GM18517 (cell line): ENCODE results near the gene SBNO2.

Experiments
- ATAC-seq: cut with Tn5 transposase; IDR thresholded peaks from one replicate; pipeline ENCODE4 v1.9.1; 2021; ENCODE audit warnings: mild to moderate bottlenecking, moderate library complexity; ENCODE audit not compliant: unreplicated experiment

SBNO2 gene

DNA sequence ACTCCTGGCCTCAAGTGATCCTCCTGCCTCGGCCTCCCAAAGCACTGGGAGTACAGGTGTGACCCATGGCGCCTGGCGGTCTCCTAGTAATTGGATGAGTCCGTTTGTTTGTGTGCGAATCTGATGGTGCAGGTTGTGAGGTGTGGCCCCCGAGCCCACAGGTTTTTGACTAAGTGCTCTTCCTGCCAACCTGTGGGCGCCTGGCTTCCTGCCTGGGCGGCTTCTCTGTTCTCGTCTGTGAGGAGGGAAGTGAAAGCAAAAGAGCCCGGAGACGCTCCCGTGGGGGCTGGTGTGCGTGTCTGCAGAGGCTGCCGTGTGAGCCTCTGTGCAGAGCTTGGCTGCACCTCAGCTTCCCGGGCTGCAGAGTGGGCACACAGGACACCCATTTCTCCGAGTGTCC lies 97.1 kb downstream of the SBNO2 start:
- ATAC-seq, result peak; percentile 55

DNA sequence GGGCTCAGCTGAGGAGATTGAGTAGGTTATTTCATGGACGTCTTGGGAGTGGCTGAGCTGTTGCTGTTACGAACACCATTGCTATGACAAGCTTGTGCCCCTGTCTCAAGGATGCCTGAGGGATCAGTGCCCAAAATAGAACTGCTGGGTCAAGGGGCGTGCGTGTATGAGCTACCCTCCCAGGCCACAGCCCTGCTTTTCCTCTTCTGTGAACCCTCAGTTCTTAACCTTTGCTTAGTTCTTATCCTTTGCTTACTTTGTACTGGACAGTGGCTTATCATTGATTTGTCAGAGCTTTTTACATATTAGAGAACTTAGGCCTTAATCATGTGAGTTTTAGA lies 98.1 kb downstream of the SBNO2 start:
- ATAC-seq, result no peak

DNA sequence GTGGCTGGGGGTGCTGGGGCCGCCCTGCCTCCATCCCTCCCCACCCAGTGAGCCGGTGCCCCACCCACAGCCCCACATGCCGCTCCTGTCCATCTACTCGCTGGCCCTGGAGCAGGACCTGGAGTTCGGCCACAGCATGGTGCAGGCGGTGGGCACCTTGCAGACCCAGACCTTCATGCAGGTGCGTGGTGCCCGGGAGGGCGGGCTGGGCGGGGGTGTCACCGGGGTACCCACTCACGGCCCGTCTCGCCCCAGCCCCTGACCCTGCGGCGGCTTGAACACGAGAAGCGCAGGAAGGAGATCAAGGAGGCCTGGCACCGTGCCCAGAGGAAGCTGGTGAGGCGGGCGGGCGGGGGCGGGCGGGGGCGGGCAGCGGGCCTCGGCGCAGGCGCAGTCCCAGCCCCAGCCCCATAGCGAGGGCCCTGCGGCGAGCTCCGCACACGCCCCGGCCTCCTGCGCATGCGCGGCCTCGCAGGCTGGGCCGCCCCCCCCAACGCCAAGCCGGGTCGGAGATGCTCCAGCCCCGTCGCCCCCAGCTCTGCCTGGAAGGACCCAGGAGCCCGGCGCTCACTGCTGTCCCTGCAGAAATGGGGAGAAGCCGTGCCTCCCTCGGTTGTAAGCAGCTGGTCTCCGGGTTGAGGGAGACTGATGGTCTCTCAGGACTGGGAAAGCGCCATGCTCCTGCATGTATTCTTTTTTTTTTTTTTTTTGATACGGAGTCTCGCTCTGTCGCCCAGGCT lies 99.4 kb downstream of the SBNO2 start:
- peak; percentile 44 for ATAC-seq

DNA sequence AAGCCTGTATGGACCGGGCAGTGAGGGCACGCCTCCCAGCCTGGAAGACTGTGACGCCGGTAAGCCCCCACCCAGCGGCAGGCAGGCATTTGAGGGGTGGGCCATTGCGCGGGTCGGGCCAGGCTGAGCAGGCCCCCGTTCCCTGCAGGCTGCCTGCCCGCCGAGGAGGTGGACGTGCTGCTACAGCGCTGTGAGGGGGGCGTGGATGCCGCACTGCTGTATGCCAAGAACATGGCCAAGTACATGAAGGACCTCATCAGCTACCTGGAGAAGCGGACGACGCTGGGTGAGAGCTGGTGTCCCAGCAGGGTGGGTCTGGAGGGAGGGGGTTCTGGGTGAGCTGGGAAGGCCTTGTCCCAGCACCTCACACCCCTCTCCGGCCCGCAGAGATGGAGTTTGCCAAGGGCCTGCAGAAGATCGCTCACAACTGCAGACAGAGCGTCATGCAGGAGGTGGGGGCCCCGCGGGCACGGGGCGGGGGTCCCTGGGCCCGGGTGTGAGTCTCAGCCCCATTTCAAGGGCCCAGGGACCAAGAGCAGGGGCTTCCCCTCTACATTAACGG lies 100.0 kb downstream of the SBNO2 start:
- ATAC-seq, result no peak

DNA sequence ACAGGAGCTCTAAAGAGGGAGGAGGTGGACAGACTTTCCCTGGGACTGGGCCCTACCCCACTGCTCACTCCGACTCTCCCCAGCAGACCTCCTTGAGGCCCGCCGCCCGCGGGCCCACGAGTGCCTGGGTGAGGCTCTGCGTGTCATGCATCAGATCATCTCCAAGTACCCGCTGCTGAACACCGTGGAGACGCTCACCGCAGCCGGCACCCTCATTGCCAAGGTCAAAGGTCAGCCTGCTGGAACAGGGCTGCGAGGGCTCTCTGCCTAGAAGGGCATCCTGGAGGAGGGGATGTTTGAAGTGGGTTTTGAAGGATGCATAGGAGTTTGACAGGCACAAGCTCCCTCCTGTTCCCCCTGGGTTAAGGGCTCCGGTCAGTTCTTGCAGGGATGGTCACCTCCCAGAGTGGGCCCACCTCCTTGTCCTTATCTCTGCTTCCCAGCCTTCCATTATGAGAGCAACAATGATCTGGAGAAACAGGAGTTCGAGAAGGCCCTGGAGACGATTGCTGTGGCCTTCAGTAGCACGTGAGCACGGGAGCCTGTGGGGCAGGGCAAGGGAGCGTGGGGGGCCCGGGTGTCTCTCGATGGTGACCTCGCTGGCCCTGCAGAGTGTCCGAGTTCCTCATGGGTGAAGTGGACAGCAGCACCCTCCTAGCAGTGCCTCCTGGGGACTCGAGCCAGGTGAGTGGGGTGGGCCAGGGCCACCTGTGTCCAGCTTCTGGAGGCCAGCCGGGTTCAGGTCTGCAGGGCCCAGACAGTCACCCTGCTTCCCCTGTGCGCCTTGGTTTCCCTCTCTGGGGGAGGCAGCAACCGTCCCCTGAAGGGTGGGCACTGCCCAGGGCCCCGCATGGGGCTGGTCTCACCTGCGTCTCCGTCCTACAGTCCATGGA lies 100.8 kb downstream of the SBNO2 start:
- no peak for ATAC-seq

DNA sequence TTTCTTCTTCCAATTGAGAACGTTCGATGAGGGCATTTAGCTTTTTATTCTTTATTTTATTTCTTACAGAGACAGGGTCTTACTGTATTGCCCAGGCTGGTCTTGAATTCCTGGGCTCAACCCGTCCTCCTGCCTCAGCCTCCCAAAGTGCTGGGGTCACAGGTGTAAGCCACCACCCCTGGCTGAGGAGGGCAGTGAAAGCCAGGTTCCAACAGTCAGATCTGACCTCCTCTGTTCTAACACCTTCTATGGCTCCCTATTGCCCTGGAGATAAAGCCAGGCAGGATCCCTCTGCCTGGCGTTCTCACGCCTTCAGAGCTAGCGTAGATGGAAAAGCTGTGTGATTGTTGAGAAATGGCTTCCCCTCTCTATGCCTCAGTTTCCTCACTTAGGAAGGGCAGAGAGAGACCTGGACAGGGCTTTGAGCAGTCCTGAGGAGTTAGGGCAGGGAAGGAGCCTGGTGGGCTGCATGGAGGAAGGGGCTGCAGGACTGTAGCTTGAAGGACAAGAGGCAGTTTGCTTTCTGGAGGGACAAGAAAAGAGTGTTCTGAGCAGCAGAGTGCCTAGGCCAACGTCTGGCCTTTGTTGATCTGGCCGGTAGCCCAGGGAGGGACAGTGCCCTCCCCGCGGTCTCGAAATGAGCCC lies 101.6 kb downstream of the SBNO2 start:
- ATAC-seq, result no peak

DNA sequence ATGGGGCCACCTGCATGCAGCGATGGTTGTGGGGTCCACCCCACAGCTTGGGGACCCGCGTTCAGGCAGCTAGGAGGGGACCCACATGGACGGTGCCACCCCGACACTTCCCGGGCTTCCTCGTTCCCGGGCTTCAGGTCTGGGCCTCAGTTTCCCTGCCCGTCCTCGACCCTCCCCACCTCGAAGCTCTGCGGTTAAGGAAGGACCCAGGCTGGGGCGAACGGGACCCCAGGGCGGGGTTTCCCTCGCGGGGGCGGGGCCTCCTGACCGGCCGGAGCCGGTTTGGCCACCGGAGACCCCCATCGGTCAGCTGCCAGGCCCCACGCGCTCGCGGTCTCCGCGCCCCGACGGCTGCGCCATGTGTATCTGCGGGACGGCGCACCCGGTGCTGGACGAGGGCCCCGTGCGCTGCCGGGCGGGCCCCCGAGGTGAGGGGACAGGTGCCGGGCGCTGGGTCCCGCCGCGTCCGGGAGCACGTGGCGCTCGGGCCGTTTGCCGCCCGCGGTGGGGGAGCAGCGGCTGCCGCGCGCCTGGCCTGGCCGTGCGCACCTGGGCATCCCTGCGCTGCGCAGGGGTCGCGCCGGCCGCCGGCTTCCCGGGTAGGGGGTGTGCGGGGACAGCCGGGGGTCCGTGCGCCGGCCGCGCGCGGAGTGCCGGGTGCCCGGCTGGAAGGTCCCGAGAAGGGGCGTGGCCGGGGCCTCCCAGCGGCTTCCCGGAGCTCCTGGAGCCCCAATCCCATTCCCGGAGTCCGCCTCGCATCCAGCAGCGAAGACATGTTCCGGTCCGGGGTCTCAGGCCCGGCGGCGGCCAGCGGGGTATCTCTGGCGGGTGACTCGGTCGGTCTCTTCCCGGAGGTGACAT lies 102.9 kb downstream of the SBNO2 start:
- ATAC-seq, result no peak

DNA sequence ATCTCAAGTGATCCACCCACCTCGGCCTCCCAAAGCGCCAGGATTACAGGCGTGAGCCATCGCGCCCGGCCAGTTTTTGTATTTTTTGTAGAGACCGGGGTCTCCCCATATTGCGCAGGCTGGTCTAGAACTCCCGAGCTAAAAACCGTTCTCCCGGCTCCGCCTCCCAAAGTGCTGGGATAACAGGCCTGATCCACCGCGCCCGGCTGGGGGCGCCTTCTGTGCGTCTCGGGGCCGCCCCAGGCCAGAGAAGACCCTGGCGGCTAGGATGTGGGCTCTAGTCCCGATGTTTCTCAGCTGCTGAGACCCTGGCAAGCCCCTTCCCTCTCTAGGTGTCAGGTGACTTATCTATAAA lies 103.5 kb downstream of the SBNO2 start:
- no peak for ATAC-seq

DNA sequence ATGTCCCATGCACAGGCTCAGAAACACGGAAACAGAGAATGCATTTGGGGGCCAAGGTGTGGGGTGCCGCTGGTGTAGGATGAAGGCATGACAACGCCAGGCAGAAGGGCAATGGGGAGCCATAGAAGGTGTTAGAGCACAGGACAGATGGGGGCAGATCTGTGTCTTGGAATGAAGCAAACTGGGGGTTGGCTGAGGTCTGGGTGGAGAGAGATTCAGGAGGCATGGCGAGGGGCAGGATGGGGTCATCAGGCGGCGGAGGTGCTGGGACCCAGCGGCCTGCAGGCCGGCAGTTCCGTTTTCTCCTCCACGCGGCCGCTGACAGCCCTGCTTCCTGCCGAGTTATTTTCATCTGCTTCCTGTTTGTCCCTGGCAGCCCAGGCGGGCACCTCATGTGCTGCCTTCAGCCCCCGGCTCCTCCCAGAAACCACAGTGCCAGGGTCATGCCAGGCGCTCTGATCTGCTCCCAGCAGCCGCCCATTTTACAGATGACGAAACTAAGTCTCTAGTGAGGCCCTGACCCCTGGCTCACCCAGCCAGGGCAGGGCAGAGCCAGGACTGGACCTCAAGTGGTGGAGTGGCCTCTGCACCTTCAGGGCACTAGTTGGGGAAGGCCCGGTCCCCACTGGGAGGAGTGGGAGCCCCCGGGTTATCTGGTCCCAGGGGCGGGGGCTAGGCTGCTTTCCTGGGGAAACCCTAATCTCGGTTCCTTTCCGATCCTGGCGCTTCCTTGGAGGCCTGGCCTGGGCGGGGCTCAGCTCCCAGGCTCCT lies 104.9 kb downstream of the SBNO2 start:
- ATAC-seq, result no peak

DNA sequence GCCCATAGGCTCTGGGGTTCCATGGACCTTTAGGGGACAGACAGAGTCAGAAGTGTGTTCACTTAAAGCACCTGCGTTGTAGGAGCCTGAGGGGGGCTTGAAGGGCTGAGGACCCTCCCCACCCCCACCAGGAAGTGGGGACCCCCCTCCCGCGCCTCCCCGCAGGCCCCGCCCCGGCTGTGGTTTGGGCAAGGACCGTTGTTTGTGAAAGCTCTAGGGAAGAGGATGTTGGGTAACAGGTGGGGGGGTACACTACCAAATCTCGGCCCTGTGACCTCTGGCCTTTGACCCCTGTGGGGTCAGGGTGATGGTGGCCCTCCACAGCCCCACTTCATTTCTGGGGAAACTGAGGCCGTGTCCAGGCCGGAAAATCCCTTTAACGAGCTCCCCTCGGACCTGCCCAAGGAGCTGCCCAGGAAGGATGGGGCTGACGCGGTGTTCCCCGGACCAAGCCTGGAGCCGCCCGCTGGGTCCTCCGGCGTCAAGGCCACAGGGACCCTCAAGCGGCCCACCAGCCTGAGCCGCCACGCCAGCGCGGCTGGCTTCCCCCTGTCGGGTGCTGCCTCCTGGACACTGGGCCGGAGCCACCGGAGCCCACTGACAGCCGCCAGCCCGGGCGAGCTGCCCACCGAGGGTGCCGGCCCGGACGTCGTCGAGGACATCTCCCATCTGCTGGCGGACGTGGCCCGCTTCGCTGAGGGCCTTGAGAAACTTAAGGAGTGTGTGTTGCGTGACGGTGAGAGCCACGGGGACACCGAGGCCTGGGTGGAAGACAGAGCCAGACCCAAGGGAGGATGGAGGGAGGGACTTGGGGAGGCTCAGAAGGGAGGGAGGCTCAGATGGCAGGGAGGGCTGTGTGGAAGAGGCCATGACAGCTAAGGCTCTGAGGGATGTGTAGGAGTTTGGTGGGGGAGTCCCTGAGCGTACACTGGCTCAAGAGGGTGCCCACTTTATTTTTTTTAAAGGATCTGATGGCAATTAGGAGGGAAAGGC lies 105.8 kb downstream of the SBNO2 start:
- no peak for ATAC-seq

DNA sequence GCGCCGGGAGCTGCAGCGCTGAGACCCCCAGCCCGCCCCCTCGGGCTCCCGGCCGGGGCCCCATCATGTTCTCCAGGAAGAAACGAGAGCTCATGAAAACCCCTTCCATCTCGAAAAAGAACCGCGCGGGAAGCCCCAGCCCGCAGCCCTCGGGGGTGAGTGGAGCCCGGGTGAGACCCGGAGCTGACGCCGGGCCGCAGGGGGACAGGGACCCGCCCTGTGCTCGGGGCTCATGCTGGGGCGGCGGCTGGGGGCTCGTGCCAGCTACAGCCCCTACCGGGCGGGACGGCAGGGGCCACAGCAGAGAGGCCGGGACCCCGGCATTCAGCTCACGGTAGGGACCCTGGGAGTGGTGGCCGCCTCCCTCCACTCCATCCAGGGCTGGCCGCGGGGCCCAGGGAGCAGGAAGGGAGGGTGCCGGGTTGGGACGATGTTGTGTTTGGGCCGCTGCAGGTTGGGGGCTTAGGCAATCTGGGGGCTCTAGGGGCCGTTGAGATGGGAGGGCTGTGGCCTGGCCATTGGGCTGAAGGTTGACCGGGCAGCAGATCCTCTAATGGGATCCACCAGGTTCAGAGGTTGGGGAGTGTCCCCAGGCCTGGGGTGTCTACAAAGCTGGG lies 106.6 kb downstream of the SBNO2 start:
- no peak for ATAC-seq

DNA sequence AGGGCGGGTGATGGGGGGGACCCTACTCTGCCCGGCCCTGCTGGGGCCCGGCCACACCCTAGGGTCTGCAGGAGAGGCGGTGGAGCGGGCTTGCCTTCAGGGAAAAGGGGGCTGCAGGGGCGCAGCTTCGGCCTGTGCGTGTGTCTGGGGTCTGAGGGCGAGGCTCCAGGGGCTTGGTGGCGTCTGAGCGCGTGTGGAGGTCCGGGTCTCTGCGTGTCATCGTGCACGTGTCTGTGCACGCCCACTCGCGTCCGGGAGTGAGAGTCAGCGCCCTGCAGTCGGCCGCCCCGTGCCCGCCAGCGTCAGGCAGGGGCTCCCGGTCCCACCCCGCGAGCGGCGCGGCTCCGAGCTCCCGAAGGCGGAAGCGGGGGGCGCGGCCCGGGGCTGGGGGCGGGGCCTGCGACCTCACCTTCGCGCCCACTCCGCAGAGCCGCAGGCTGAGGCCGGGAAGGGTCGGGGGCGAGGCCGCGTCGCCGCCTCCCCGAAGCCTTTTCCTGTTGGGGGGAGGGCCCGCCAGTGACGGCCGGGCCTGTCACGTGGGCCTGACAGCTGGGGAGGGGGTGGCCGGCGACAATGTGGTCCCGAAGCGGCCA lies 107.2 kb downstream of the SBNO2 start, which contains the start of gene ARHGAP45:
Gene ARHGAP45 (plus strand): TSS at position 420 of the 593 bp plus-strand sequence. CDS start 239 bp downstream, outside the sequence.
- ATAC-seq, result no peak

DNA sequence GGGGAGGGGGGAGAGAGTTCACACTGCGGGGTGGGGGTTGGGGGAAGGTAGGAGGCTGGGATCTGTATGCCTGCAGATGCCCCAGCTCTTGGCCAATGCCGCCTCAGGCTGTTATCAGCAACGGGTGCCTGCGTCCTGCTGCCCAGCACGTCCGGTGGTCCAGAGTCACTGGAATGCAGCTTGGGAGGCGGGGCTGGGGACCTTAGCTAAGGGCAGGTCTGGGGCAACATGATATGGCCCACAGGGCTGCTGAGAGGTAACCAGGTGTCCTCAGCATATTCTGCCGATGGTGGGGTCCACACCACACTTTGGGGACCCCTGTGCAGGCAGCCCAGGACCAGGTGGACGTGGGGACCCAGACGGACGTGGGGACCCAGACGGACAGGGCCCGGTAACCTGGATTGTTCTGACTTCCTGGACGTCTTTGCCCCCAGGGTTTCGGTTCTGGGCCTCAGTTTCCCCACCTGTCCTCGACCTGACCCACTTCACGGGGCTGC lies 107.8 kb downstream of the SBNO2 start:
- ATAC-seq, result no peak

DNA sequence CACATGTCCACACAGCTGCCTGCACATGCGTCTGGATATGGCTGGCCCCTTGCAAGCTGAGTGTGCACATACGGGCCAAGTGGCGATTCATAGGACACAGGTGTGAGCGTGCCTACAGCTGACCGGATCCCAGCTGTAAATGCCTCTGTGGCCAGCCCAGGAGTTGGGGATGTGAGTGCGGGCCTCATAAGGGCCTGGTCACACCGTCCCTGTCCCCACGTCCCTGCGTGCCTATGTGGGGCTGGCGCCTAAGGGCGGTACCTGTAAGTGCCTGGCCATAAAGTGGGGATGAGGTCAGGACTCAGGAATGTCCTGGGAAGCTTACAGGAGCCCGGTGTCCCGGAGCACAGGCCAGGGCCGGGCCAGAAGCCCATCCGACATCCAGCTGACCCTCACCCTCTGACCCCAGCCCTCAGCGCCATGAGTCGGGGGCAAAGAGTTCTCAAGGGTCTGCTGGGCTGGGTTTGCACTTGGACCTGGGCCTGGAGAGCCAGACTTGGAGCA lies 108.4 kb downstream of the SBNO2 start:
- no peak for ATAC-seq

DNA sequence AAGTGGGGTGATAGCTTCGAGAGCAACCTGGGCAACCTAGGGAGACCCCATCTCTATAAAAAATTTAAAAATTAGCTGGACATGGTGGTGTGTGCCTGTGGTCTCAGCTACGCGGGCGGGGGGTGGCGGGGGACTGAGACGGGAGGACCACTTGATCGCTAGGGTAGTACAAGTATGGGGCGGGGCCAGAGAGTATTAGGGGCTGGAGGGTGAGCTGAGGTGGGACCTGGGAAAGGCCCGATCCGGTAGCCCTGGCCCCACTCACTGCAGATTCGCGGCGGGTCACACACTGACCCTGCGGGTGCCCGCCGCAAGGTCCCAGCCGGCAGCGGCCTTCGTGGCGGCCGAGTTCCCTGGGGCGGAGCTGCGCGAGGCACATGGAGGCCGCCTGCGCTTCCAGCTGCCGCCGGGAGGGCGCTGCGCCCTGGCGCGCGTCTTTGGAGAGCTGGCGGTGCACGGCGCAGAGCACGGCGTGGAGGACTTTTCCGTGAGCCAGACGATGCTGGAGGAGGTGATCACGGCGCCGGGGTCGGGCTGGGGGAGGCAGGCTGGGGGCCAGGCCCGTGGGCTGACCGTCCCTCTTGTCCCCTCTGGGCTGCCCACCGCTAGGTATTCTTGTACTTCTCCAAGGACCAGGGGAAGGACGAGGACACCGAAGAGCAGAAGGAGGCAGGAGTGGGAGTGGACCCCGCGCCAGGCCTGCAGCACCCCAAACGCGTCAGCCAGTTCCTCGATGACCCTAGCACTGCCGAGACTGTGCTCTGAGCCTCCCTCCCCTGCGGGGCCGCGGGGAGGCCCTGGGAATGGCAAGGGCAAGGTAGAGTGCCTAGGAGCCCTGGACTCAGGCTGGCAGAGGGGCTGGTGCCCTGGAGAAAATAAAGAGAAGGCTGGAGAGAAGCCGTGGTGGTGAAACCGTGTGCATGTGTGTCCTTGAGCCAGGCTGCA lies 109.1 kb downstream of the SBNO2 start:
- no peak for ATAC-seq
